ENCODE results near the gene CHPF. TPM values are rescaled to one million over a fixed set of nuclear protein-coding genes. Genes with fewer than 3 reads are reported as not detected.

The CHPF gene
- total and polyA plus RNA-seq, 2 donors (not counting 3 experiments of a cell fraction or from before 2014, with no cell fraction given), result 0.24 to 0.32 TPM

GRCh38 chr2:219515874-219516629 lies 27.6 kb downstream of the CHPF start:
- DNase-seq (ENCODE audit: low read depth, low spot score) (no peak), FAIRE-seq (no peak)
- Histone ChIP-seq H3K9me3 (replicated peaks; ENCODE audit: control insufficient read depth, insufficient read depth, low read length) (no peaks in the 10 kb centered on the region), H3K79me2 (ENCODE audit: control insufficient read depth, insufficient read depth, low read length) (no peaks in the 10 kb centered on the region), H3K27ac (ENCODE audit: insufficient read depth, low read depth, low read length) (no peak overlapping the region), H3K9me1 (replicated peaks; ENCODE audit: control insufficient read depth, extremely low read depth, insufficient read depth, low read length) (no peaks in the 10 kb centered on the region), H3K4me2 (ENCODE audit: insufficient read depth, low read length) (no peak overlapping the region), H3K27me3 (ENCODE audit: control insufficient read depth in 2 of 2, insufficient read depth in 2 of 2, low read length in 2 of 2) (peaks cover 55 to 62% of the 10 kb centered on the region in 2 experiments), H3K36me3 (ENCODE audit: control insufficient read depth in 2 of 2, extremely low read depth in 1 of 2, insufficient read depth in 2 of 2, low read length in 2 of 2) (no peaks in the 10 kb centered on the region), H3K4me1 (ENCODE audit: control insufficient read depth, extremely low read depth, insufficient read depth, low read length) (no peaks in the 10 kb centered on the region), H4K20me1 (replicated peaks; ENCODE audit: control insufficient read depth, extremely low read depth, insufficient read depth, low read length) (no peaks in the 10 kb centered on the region), H3K9ac (replicated peaks; ENCODE audit: extremely low read depth, insufficient read depth, low read length) (no peak overlapping the region), H2AFZ (ENCODE audit: low read depth, low read length) (no peak overlapping the region), H3K4me3 (replicated peaks in 1 of 3; ENCODE audit: insufficient read depth in 1 of 3, low read depth in 1 of 3, low read length in 3 of 3) (no peak overlapping the region)
- BruUV-seq (replicated peaks), result no TSS peak
- ChIA-PET POLR2A (interaction anchor here (1.2 kb wide), 1 partner anchor 17 kb away, joined by 4 read pairs; the partner anchor contains the start of gene GMPPA), CTCF (interaction anchor here (1.9 to 6.6 kb wide), 3 partner anchors 11 to 21 kb away, joined by 7 to 39 read pairs (median 8); a partner anchor contains a TSS)
- TF ChIP-seq POLR2AphosphoS5 (IDR thresholded peaks at IDR 0.05; ENCODE audit: insufficient read depth, low read depth, low read length), result no peak
- TF ChIP-seq, protein P1, sequence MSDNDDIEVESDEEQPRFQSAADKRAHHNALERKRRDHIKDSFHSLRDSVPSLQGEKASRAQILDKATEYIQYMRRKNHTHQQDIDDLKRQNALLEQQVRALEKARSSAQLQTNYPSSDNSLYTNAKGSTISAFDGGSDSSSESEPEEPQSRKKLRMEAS (IDR thresholded peaks at IDR 0.05; ENCODE audit: insufficient read depth, insufficient read length), result no peak
- TF ChIP-seq MYC (IDR thresholded peaks at IDR 0.05; ENCODE audit: low read depth, low read length), result no peak
- TF ChIP-seq POLR2A (IDR thresholded peaks at IDR 0.05; ENCODE audit: low read depth, low read length), result no peak
- no peak for TF ChIP-seq JUN (IDR thresholded peaks at IDR 0.05; ENCODE audit: borderline replicate concordance, insufficient read depth, insufficient read length, low read depth)
- TF ChIP-seq FOS (IDR thresholded peaks at IDR 0.05; ENCODE audit: borderline replicate concordance, insufficient read depth, low read length), result no peak
- TF ChIP-seq GATA2 (IDR thresholded peaks at IDR 0.05; ENCODE audit: insufficient read depth, insufficient read length, low read depth, low read length), result no peak
- no peak for TF ChIP-seq EZH2 (IDR thresholded peaks at IDR 0.05; ENCODE audit: borderline replicate concordance, low read depth, low read length, severe bottlenecking)
- TF ChIP-seq, protein P2, sequence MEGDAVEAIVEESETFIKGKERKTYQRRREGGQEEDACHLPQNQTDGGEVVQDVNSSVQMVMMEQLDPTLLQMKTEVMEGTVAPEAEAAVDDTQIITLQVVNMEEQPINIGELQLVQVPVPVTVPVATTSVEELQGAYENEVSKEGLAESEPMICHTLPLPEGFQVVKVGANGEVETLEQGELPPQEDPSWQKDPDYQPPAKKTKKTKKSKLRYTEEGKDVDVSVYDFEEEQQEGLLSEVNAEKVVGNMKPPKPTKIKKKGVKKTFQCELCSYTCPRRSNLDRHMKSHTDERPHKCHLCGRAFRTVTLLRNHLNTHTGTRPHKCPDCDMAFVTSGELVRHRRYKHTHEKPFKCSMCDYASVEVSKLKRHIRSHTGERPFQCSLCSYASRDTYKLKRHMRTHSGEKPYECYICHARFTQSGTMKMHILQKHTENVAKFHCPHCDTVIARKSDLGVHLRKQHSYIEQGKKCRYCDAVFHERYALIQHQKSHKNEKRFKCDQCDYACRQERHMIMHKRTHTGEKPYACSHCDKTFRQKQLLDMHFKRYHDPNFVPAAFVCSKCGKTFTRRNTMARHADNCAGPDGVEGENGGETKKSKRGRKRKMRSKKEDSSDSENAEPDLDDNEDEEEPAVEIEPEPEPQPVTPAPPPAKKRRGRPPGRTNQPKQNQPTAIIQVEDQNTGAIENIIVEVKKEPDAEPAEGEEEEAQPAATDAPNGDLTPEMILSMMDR (IDR thresholded peaks at IDR 0.05; ENCODE audit: extremely low read depth in 1 of 2, insufficient read depth in 1 of 2, low read depth in 1 of 2, low read length in 2 of 2), result no peak
- intact Hi-C loops (cut with micrococcal nuclease), result no loop called here
- dilution Hi-C loops (cut with MboI; ENCODE audit: extremely low pct_ligation_motif_present, low sequenced_read_pairs), result no loop called here
